OCI-LY1 (cell line): ENCODE data around the gene NKAP.
"Not testable (repeated sequence)": the region's sequence is repeated elsewhere in the genome, so short reads cannot be mapped to it uniquely, and the experiment has no call there.

Source experiments
- H2AFZ ChIP-seq: fragments of 200-600 bp; sonication (generic), shearing (Covaris generic); 2 replicates; pipeline ENCODE4 v1.6.0; 2014; ENCODE audit warnings: antibody characterized with exemption, mild to moderate bottlenecking, low read length
- H3F3A ChIP-seq: fragments of 200-600 bp; sonication (generic), shearing (Covaris generic); 2 replicates; pipeline ENCODE4 v1.6.0; 2014; ENCODE audit warnings: mild to moderate bottlenecking, antibody characterized with exemption, low read length, moderate library complexity; ENCODE audit not compliant: insufficient read depth
- H3K27ac ChIP-seq: fragments of 200-600 bp; sonication (generic); 2 replicates; pipeline ENCODE4 v1.5.1; 2014; ENCODE audit warnings: low read length, mixed run types, mild to moderate bottlenecking, low read depth; ENCODE audit not compliant: poor library complexity, severe bottlenecking
- H3K27me3 ChIP-seq: fragments of 200-600 bp; sonication (generic); 2 replicates; pipeline ENCODE4 v1.6.0; 2014; ENCODE audit warnings: antibody characterized with exemption, mild to moderate bottlenecking, low read length, moderate library complexity; ENCODE audit not compliant: insufficient read depth
- H3K36me3 ChIP-seq: fragments of 200-600 bp; sonication (generic); 2 replicates; pipeline ENCODE4 v1.6.1; 2014; ENCODE audit warnings: mild to moderate bottlenecking, antibody characterized with exemption, low read length, moderate library complexity, mixed read lengths; ENCODE audit not compliant: insufficient read depth
- H3K4me1 ChIP-seq: fragments of 200-600 bp; sonication (generic); 2 replicates; pipeline ENCODE4 v1.5.1; 2014; ENCODE audit warnings: mild to moderate bottlenecking, low read length, moderate library complexity; ENCODE audit not compliant: insufficient read depth, severe bottlenecking
- H3K4me2 ChIP-seq: fragments of 200-600 bp; sonication (generic), shearing (Covaris generic); 2 replicates; pipeline ENCODE4 v1.6.1; 2014; ENCODE audit warnings: low read length
- H3K4me3 ChIP-seq: fragments of 200-600 bp; sonication (generic); 2 replicates; pipeline ENCODE4 v1.5.1; 2014; ENCODE audit warnings: low read length, low read depth, mild to moderate bottlenecking, mixed read lengths; ENCODE audit not compliant: poor library complexity, severe bottlenecking
- H3K79me2 ChIP-seq: fragments of 200-600 bp; shearing (Covaris generic); 2 replicates; pipeline ENCODE4 v1.6.1; 2016; ENCODE audit warnings: mixed run types, low read length, mixed read lengths; ENCODE audit not compliant: insufficient read depth
- H3K9ac ChIP-seq: fragments of 200-600 bp; sonication (generic), shearing (Covaris generic); 2 replicates; pipeline ENCODE4 v1.6.1; 2014; ENCODE audit warnings: mild to moderate bottlenecking, low read length, mixed read lengths
- H3K9me2 ChIP-seq: fragments of 200-600 bp; sonication (generic), shearing (Covaris generic); 2 replicates; pipeline ENCODE4 v1.6.1; 2014; ENCODE audit warnings: low read depth, mild to moderate bottlenecking, low read length, mixed read lengths
- H3K9me3 ChIP-seq: fragments of 200-600 bp; shearing (Covaris generic); 2 replicates; pipeline ENCODE4 v1.6.1; 2014; ENCODE audit warnings: low read length, mixed read lengths
- H4K20me1 ChIP-seq: fragments of 200-600 bp; sonication (generic), shearing (Covaris generic); 2 replicates; pipeline ENCODE4 v1.6.0; 2016; ENCODE audit warnings: mild to moderate bottlenecking, low read length; ENCODE audit not compliant: insufficient read depth
- CTCF ChIP-seq: fragments of 200-600 bp; sonication (generic), shearing (Covaris generic); IDR thresholded peaks from 2 replicates; pipeline ENCODE4 v1.5.1; 2017; ENCODE audit warnings: mild to moderate bottlenecking, antibody characterized with exemption, low read length, moderate library complexity, mixed read lengths
- EZH2 ChIP-seq: fragments of 200-600 bp; sonication (generic), shearing (Covaris generic); IDR thresholded peaks from 2 replicates; pipeline ENCODE4 v1.8.0; 2017; ENCODE audit warnings: borderline replicate concordance, mixed run types, mild to moderate bottlenecking, antibody characterized with exemption, low read length, moderate library complexity, mixed read lengths

Gene NKAP

GRCh38 chrX:119971184-119971583 is 27.6 kb upstream of the NKAP start:
- no peak overlapping the region for H2AFZ ChIP-seq

GRCh38 chrX:119970574-119970973 is 27.0 kb upstream of the NKAP start:
- Histone ChIP-seq H3K79me2 (no peaks in the 10 kb centered on the region), H3K4me1 (no peaks in the 10 kb centered on the region), H3K27me3 (no peaks in the 10 kb centered on the region), H3K27ac (no peak overlapping the region), H3K9me2 (no peaks in the 10 kb centered on the region), H3K9ac (no peak overlapping the region), H3K4me3 (no peak overlapping the region), H3K36me3 (no peaks in the 10 kb centered on the region), H2AFZ (no peak overlapping the region), H3K9me3 (no peaks in the 10 kb centered on the region), H3F3A (no peaks in the 10 kb centered on the region), H4K20me1 (no peaks in the 10 kb centered on the region), H3K4me2 (no peak overlapping the region)
- no peak for TF ChIP-seq CTCF
- no peak for TF ChIP-seq EZH2

More at GRCh38 chrX:119971184-119971583, 27.6 kb upstream of the NKAP start:
- H3K9ac ChIP-seq: no peak overlapping the region
- no peaks in the 10 kb centered on the region for H3K9me3 ChIP-seq
- H4K20me1 ChIP-seq: no peaks in the 10 kb centered on the region
- TF ChIP-seq EZH2 (no peak), CTCF (no peak)
- no peaks in the 10 kb centered on the region for H3F3A ChIP-seq
- no peak overlapping the region for H3K4me3 ChIP-seq
- H3K4me2 ChIP-seq: no peak overlapping the region
- H3K36me3 ChIP-seq: no peaks in the 10 kb centered on the region
- no peak overlapping the region for H3K27ac ChIP-seq
- H3K4me1 ChIP-seq: no peaks in the 10 kb centered on the region
- no peaks in the 10 kb centered on the region for H3K9me2 ChIP-seq
- no peaks in the 10 kb centered on the region for H3K79me2 ChIP-seq
- H3K27me3 ChIP-seq: no peaks in the 10 kb centered on the region

- not testable (repeated sequence) for H3K9me2 ChIP-seq, H3K27me3 ChIP-seq, H3K4me1 ChIP-seq, H2AFZ ChIP-seq, H3K79me2 ChIP-seq, H3K9me3 ChIP-seq, H3K27ac ChIP-seq, H3F3A ChIP-seq, H4K20me1 ChIP-seq, H3K36me3 ChIP-seq, H3K4me3 ChIP-seq, H3K9ac ChIP-seq, H3K4me2 ChIP-seq
Measured at GRCh38 chrX:119966837-119967236, 23.3 kb upstream of the NKAP start.

GRCh38 chrX:119960625-119961024 is 17.1 kb upstream of the NKAP start:
- Histone ChIP-seq H3K9me3 (no peaks in the 10 kb centered on the region), H3K4me1 (no peaks in the 10 kb centered on the region), H3K9ac (no peak overlapping the region), H3K27ac (no peak overlapping the region), H3K9me2 (no peaks in the 10 kb centered on the region), H3K27me3 (no peaks in the 10 kb centered on the region), H3K79me2 (no peaks in the 10 kb centered on the region), H3K36me3 (no peaks in the 10 kb centered on the region), H4K20me1 (no peaks in the 10 kb centered on the region), H3K4me2 (no peak overlapping the region), H3K4me3 (no peak overlapping the region), H2AFZ (no peak overlapping the region), H3F3A (no peaks in the 10 kb centered on the region)
- TF ChIP-seq EZH2 (no peak), CTCF (no peak)

GRCh38 chrX:119955807-119956570 is 12.4 kb upstream of the NKAP start:
- not testable (repeated sequence) for H2AFZ ChIP-seq, H3F3A ChIP-seq, H3K9ac ChIP-seq, H3K4me3 ChIP-seq, H3K9me2 ChIP-seq, H3K79me2 ChIP-seq, H3K36me3 ChIP-seq, H3K4me2 ChIP-seq, H4K20me1 ChIP-seq, H3K27me3 ChIP-seq, H3K9me3 ChIP-seq, H3K4me1 ChIP-seq, H3K27ac ChIP-seq
